Measurements from ENCODE around the gene CAMK2D. TPM values are rescaled to one million over a fixed set of nuclear protein-coding genes. Genes with fewer than 3 reads are reported as not detected.
"Not testable (repeated sequence)": the region's sequence is repeated elsewhere in the genome, so short reads cannot be mapped to it uniquely, and the experiment has no call there.

The CAMK2D gene
- total and polyA plus RNA-seq, 8 donors: 8.8 to 155 (median 64.5) TPM

DNA sequence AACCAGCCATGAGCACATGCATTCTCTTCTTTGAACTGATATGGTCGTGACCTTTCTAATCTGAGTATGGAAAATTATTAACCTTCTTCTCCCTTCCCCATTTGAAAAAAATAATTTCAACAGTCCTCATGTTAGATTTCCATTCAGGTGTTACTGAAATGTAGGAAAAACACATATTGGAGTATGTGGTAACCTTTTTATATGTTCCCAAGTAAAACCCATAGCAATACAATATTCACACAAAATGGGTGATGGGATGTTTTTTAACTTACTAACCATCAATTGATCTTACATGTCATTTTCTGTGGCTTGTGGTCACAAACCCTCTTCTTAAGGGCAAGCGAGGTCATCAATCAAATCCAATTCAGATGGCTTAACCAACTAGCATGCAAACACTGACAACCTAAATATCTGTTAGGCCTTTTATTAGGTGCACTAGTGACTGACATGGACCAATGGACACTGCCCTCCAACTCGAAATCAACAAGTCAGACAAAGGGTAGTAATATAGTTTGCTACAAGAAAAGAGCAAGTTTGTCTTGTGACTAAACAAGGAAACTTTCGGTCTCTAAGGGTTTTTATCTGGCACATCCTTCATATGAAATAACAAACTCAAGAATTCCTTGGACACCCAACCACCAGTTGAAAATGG is 74.3 kb downstream of the CAMK2D start:
- Histone ChIP-seq H3K4me3 (no peak overlapping the region), H3K9me3 (no peaks in the 10 kb centered on the region), H3K27me3 (no peaks in the 10 kb centered on the region), H3K36me3 (no peaks in the 10 kb centered on the region), H3K4me1 (peaks cover 0 to 62% (median 29%) of the 10 kb centered on the region in 4 donors), H3K27ac (peak overlapping the region in 1 of 5 donors; percentile 2)
- no peak for TF ChIP-seq CTCF (IDR thresholded peaks at IDR 0.05)
- no peak for TF ChIP-seq POLR2AphosphoS5 (IDR thresholded peaks at IDR 0.05)
- no peak for TF ChIP-seq POLR2A (IDR thresholded peaks at IDR 0.05)
- TF ChIP-seq EP300 (IDR thresholded peaks at IDR 0.05): no peak
- DNase-seq: peak in 1 of 2 donors; percentile 11
- intact Hi-C loops (cut with DNase I; ENCODE audit: low total_unique reads): no loop called here
- WGBS, 5 donors: 47 to 63% (median 57%) methylated on average over 4 of the region's 4 CpGs

DNA sequence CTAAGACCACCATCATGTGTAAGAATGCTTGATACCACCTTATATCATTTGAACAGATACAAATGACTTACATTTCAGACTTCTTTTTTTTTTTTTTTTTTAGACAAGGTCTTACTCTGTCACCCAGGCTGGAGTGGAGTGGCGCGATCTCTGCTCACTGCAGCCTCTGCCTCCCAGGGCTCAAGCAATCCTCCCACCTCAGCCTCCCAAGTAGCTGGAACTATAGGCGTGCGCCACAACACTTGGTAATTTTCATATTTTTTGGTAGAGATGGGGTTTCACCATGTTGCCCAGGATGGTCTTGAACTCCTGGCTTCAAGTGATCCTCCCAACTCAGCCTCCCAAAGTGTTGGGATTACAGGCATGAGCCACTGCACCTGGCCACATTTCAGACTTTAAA is 76.4 kb downstream of the CAMK2D start:
- peaks cover 0 to 54% (median 29%) of the 10 kb centered on the region in 4 donors for H3K4me1 ChIP-seq
- H3K27me3 ChIP-seq; DNase-seq; H3K36me3 ChIP-seq; H3K9me3 ChIP-seq; H3K4me3 ChIP-seq; intact Hi-C loops (cut with DNase I; ENCODE audit: low total_unique reads): not testable (repeated sequence)
- peak overlapping the region; percentile 14 to 73 (median 54) for H3K27ac ChIP-seq
- WGBS, 5 donors: 87 to 100% (median 98%) methylated on average over 4 of the region's 4 CpGs

DNA sequence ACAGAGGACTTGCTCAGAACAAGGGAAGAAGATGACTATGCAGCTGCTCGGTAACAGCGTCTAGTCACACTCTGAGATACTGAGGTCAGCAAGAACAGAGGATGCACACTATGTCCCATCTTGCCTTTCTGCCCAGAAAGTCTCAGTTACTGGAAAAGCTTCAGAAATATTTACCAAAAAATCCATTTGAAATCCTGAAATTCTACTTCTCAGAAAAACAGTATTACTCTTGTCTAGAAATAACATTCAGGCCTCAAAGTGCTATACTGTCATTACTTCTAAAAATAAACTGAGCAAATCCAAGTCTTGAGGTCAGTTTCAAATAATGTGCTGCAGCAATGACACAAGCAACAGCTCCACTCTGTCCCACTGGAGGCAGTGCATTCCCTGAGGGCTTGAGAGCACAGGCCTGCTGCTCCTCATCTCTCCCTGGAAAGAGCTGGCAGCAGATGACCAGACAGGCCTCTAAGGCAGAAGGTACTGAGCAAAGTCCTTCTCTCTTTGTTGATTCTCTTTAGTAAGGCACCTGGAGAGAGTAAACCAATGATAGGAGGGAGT is 76.9 kb downstream of the CAMK2D start:
- peak overlapping the region; percentile 14 to 73 (median 54) for H3K27ac ChIP-seq
- WGBS, 5 donors: 49 to 77% (median 63%) methylated on average over 2 of the region's 2 CpGs
- peaks cover 0 to 50% (median 29%) of the 10 kb centered on the region in 4 donors for H3K4me1 ChIP-seq
- H3K36me3 ChIP-seq: no peaks in the 10 kb centered on the region
- no peaks in the 10 kb centered on the region for H3K27me3 ChIP-seq
- peak; percentile 31 to 69 for DNase-seq
- intact Hi-C loops (cut with DNase I; ENCODE audit: low total_unique reads): no loop called here
- no peaks in the 10 kb centered on the region for H3K9me3 ChIP-seq
- H3K4me3 ChIP-seq: no peak overlapping the region
- no peak for TF ChIP-seq POLR2A (IDR thresholded peaks at IDR 0.05)
- TF ChIP-seq CTCF (IDR thresholded peaks at IDR 0.05): peak in 4 of 7 experiments; percentile 16 to 28 (median 22)
- no peak for TF ChIP-seq EP300 (IDR thresholded peaks at IDR 0.05)
- peak in 1 of 3 donors; percentile 69 for TF ChIP-seq POLR2AphosphoS5 (IDR thresholded peaks at IDR 0.05)

DNA sequence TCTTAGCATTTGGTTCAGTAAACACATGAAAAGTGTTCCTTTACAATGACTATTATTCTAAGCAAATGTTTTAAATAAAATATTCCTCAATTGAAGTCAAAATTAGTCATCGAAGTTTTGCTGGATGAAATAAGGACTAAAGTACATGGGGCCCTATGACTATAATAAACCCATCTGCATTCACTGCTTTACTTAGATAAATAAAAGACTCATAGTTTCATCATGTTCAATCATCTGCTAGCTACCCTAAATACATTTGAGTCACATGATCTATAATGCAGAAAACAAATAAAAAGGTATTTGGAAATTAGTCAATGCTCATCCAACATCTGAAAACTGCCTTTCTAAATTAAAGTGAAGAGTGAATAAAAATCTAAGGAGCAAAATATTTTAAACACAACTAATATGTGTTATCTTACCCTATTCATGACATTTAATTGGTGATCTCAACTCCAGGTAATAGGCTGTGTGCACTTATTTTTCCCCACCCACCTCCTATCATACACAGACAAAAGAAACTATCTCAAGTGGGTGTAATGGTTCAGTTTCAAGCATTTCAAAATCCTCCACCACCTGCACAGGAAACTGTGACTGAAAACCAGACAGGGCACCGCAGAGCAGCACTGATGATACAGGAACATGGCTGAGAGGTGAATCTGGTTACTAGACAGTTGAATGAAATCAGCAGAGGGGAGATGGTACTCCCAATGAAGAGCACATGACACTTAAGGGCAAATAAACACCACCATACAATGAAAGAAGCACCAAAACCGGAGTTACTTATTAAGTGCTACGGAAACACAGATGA is 78.6 kb downstream of the CAMK2D start:
- Histone ChIP-seq H3K4me1 (peaks cover 0 to 41% (median 23%) of the 10 kb centered on the region in 4 donors), H3K36me3 (no peaks in the 10 kb centered on the region), H3K9me3 (no peaks in the 10 kb centered on the region), H3K4me3 (no peak overlapping the region), H3K27me3 (no peaks in the 10 kb centered on the region), H3K27ac (peak overlapping the region in 4 of 5 donors; percentile 8 to 73 (median 40))
- intact Hi-C loops (cut with DNase I; ENCODE audit: low total_unique reads): no loop called here
- TF ChIP-seq POLR2A (IDR thresholded peaks at IDR 0.05) (no peak), EP300 (IDR thresholded peaks at IDR 0.05) (no peak), POLR2AphosphoS5 (IDR thresholded peaks at IDR 0.05) (no peak), CTCF (IDR thresholded peaks at IDR 0.05) (no peak)
- WGBS, 5 donors: 67 to 78% (median 74%) methylated on average over 4 of the region's 4 CpGs
- peak in 1 of 2 donors; percentile 46 for DNase-seq

Measured in stomach (tissue), 9 donors.